Measurements from ENCODE around the gene GPAM. TPM values are rescaled to one million over a fixed set of nuclear protein-coding genes. Genes with fewer than 3 reads are reported as not detected.
A peak's percentile ranks its signal among the peaks of the same experiment; 100 is the strongest.

GPAM gene
- 10 to 100 TPM in 1 of 2 donors, 1 to 10 TPM in 1; 8.5 to 11.2 TPM for total RNA-seq

- ATAC-seq (ENCODE audit: insufficient number of reproducible peaks, low FRiP score, low read depth) (peak; percentile 94), DNase-seq (ENCODE audit: low spot score) (peak; percentile 75)
- Histone ChIP-seq H3K27ac (peak within 1 kb of the TSS; percentile 79 to 82), H3K4me1 (ENCODE audit: control insufficient read depth in 1 of 2, low read depth in 2 of 2) (peaks cover 14 to 26% of the 10 kb centered on the region in 2 donors), H3K4me3 (peak within 1 kb of the TSS; percentile 92), H3K9me3 (no peaks in the 10 kb centered on the region), H3K27me3 (replicated peaks; ENCODE audit: insufficient read depth) (no peaks in the 10 kb centered on the region), H3K36me3 (no peaks in the 10 kb centered on the region)
- TF ChIP-seq CTCF (IDR thresholded peaks at IDR 0.05): no peak
These were observed at the start of gene GPAM for GRCh38 chr10:112183329-112184051. Gene GPAM, minus strand, starts transcription at chr10:112183765. Its CDS starts 1,981 bp downstream, at chr10:112181784.

- Histone ChIP-seq H3K4me3 (no peak overlapping the region), H3K27me3 (replicated peaks; ENCODE audit: insufficient read depth) (no peaks in the 10 kb centered on the region), H3K27ac (no peak overlapping the region), H3K4me1 (ENCODE audit: control insufficient read depth in 1 of 2, low read depth in 2 of 2) (no peaks in the 10 kb centered on the region), H3K9me3 (no peaks in the 10 kb centered on the region), H3K36me3 (no peaks in the 10 kb centered on the region)
- no peak for TF ChIP-seq CTCF (IDR thresholded peaks at IDR 0.05)
- DNase-seq (ENCODE audit: low spot score) (no peak), ATAC-seq (ENCODE audit: insufficient number of reproducible peaks, low FRiP score, low read depth) (no peak)
These were observed 49.1 kb upstream of the GPAM start for GRCh38 chr10:112232670-112233069.

- no peak for ATAC-seq (ENCODE audit: insufficient number of reproducible peaks, low FRiP score, low read depth)
- no peak for DNase-seq (ENCODE audit: low spot score)
- H3K27me3 ChIP-seq (replicated peaks; ENCODE audit: insufficient read depth): no peaks in the 10 kb centered on the region
- no peaks in the 10 kb centered on the region for H3K36me3 ChIP-seq
- no peak overlapping the region for H3K4me3 ChIP-seq
- H3K27ac ChIP-seq: no peak overlapping the region
- H3K4me1 ChIP-seq (ENCODE audit: control insufficient read depth in 1 of 2, low read depth in 2 of 2): no peaks in the 10 kb centered on the region
- no peak for TF ChIP-seq CTCF (IDR thresholded peaks at IDR 0.05)
- H3K9me3 ChIP-seq: no peaks in the 10 kb centered on the region
These were observed 48.2 kb upstream of the GPAM start for GRCh38 chr10:112231602-112232400.

GRCh38 chr10:112230325-112230988 lies 46.9 kb upstream of the GPAM start:
- no peak overlapping the region for H3K4me3 ChIP-seq
- ATAC-seq (ENCODE audit: insufficient number of reproducible peaks, low FRiP score, low read depth) (no peak), DNase-seq (ENCODE audit: low spot score) (no peak)
- H3K27ac ChIP-seq: no peak overlapping the region
- H3K9me3 ChIP-seq: no peaks in the 10 kb centered on the region
- no peaks in the 10 kb centered on the region for H3K4me1 ChIP-seq (ENCODE audit: control insufficient read depth in 1 of 2, low read depth in 2 of 2)
- H3K36me3 ChIP-seq: no peaks in the 10 kb centered on the region
- TF ChIP-seq CTCF (IDR thresholded peaks at IDR 0.05): no peak
- no peaks in the 10 kb centered on the region for H3K27me3 ChIP-seq (replicated peaks; ENCODE audit: insufficient read depth)

- no peak for ATAC-seq (ENCODE audit: insufficient number of reproducible peaks, low FRiP score, low read depth)
- no peak for TF ChIP-seq CTCF (IDR thresholded peaks at IDR 0.05)
These were observed 46.3 kb upstream of the GPAM start for GRCh38 chr10:112229901-112230300.

More at GRCh38 chr10:112229901-112230300, 46.3 kb upstream of the GPAM start:
- Histone ChIP-seq H3K4me1 (ENCODE audit: control insufficient read depth in 1 of 2, low read depth in 2 of 2) (no peaks in the 10 kb centered on the region), H3K4me3 (no peak overlapping the region), H3K9me3 (no peaks in the 10 kb centered on the region), H3K27ac (no peak overlapping the region), H3K27me3 (replicated peaks; ENCODE audit: insufficient read depth) (no peaks in the 10 kb centered on the region), H3K36me3 (no peaks in the 10 kb centered on the region)
- no peak for DNase-seq (ENCODE audit: low spot score)

Measured in thoracic aorta (tissue), 2 donors.